NCI-H1092 treated with DMSO at 0.1 percent for 48 hours (cell line): Measurements from ENCODE around the gene FAR2.

ENCODE experiments used
- DNase-seq: peaks from one replicate; lab custom pipeline; 2025; lab: John Stamatoyannopoulos, UW

The FAR2 gene

GRCh38 chr12:29204521-29204920 is 55.4 kb downstream of the FAR2 start:
- no peak for DNase-seq

GRCh38 chr12:29207120-29207519 is 58.0 kb downstream of the FAR2 start:
- no peak for DNase-seq

- no peak for DNase-seq
Measured at GRCh38 chr12:29208060-29208459, 59.0 kb downstream of the FAR2 start.

- DNase-seq = no peak
Measured at GRCh38 chr12:29208936-29209701, 60.0 kb downstream of the FAR2 start.

GRCh38 chr12:29211696-29212095 is 62.6 kb downstream of the FAR2 start:
- DNase-seq = no peak

- DNase-seq = no peak
Measured at GRCh38 chr12:29212682-29213403, 63.8 kb downstream of the FAR2 start.

- DNase-seq = no peak
Measured at GRCh38 chr12:29216266-29216665, 67.2 kb downstream of the FAR2 start.

- DNase-seq = no peak
Measured at GRCh38 chr12:29216797-29217575, 67.9 kb downstream of the FAR2 start.

- no peak for DNase-seq
Measured at GRCh38 chr12:29220632-29221336, 71.7 kb downstream of the FAR2 start.

- DNase-seq = no peak
Measured at GRCh38 chr12:29222200-29222599, 73.1 kb downstream of the FAR2 start.

GRCh38 chr12:29223426-29223825 is 74.3 kb downstream of the FAR2 start:
- DNase-seq = no peak

GRCh38 chr12:29223956-29224543 is 75.0 kb downstream of the FAR2 start:
- DNase-seq = no peak

- DNase-seq = no peak
Measured at GRCh38 chr12:29224572-29224971, 75.5 kb downstream of the FAR2 start.

- DNase-seq = no peak
Measured at GRCh38 chr12:29225834-29226233, 76.8 kb downstream of the FAR2 start.

GRCh38 chr12:29226616-29227015 is 77.5 kb downstream of the FAR2 start:
- no peak for DNase-seq

- no peak for DNase-seq
Measured at GRCh38 chr12:29228474-29229157, 79.5 kb downstream of the FAR2 start.

GRCh38 chr12:29229158-29229505 is 80.1 kb downstream of the FAR2 start:
- DNase-seq = no peak

- no peak for DNase-seq
Measured at GRCh38 chr12:29229937-29230336, 80.9 kb downstream of the FAR2 start.

- no peak for DNase-seq
Measured at GRCh38 chr12:29230800-29231560, 81.9 kb downstream of the FAR2 start.

- no peak for DNase-seq
Measured at GRCh38 chr12:29232086-29232485, 83.0 kb downstream of the FAR2 start.
